SHP77 (cell line): ENCODE data around the gene SSR2.
A peak's percentile ranks its signal among the peaks of the same experiment; 100 is the strongest.

ENCODE experiments used
- DNase-seq, 2 experiments: peaks; one replicate each; lab custom pipeline; 2025; lab: John Stamatoyannopoulos, UW

The SSR2 gene

DNA sequence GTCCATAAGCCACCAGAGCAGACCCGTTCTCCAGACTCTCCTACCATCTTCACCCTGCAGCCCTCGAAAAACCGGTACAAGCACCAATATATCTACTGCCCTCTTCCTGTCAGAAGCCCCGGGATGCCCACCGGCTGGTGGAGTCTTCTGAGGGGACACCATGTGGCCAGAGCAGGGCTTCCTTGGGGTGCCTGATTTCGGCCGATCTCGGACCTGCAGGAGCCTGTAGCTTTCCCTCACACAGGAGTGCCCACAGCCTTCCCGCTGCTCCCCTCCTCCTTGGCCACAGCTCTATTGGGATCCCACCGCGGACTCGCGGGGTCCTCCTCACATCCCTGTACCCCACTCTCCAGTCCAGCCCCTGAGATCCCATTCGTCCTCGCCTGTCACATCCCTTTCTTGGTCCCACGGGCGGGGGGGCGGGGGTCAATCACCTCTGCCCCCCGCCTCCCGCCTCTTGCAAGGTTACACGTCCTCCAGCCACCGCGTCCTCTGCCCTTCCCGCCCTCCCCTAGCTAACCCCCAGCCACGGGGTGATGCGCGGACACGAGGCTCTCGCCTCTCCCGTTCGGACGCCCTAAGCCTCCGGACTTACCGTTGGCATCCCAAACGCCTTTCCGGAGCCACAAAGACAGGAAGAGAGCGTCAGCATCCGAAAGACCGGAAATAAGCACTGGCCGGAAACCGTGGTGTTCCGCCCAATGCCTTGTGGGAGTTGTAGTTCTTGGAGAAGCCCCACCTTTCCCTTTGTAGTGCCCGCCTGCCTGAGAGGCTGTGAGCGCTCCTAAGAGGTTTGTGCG is at the start of gene SSR2:
Gene SSR2, minus strand, starts transcription at position 659 of the 800 bp plus-strand sequence. CDS start 784 bp downstream, outside the sequence.
- DNase-seq: peak; percentile 99

GRCh38 chr1:156070548-156070947 is 49.8 kb upstream of the SSR2 start:
- peak; percentile 69 to 78 for DNase-seq

DNA sequence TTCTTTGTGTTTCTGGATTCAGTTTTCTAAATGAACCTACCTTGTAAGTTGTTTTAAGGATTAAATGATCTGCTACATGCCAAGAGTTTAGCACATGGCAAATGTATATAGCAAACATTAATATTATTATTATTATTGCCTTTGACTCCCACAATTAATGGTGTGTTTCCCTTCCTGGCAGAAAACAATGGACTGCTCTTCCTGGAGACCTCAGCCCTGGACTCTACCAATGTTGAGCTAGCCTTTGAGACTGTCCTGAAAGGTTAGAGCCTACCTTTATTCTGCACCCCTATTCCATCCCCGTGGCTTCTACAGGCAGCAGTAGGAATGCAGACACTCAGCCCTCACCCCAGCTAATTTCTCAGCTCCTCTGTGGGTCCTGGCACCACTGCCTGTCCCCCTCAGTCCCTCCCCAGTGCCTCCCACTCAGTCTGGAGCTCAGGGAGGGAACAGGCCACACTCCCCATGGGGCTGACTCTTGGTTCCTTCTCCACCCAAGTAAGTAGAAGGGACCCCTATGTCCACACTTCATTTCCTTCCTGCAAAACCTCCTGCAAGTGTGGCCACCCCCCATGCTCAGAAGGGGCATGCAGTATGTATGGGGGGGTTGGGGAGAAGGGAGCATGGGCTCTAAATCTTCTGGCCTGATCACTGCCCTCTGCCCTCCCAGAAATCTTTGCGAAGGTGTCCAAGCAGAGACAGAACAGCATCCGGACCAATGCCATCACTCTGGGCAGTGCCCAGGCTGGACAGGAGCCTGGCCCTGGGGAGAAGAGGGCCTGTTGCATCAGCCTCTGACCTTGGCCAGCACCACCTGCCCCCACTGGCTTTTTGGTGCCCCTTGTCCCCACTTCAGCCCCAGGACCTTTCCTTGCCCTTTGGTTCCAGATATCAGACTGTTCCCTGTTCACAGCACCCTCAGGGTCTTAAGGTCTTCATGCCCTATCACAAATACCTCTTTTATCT is 49.0 kb upstream of the SSR2 start:
- no peak for DNase-seq

GRCh38 chr1:156067262-156067661 is 46.5 kb upstream of the SSR2 start:
- no peak for DNase-seq

DNA sequence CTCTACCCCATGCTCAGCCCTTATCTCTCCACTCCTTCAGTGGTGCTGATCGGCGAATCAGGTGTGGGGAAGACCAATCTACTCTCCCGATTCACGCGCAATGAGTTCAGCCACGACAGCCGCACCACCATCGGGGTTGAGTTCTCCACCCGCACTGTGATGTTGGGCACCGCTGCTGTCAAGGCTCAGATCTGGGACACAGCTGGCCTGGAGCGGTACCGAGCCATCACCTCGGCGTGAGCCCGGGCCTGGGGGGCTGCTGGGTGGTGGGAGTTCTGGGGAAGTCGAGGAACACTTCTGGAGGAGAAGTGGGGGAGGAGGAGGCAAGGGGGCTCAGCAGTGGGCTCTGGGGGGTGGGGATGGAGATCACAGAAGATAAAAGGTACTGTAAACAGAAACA is 45.1 kb upstream of the SSR2 start:
- DNase-seq: no peak

DNA sequence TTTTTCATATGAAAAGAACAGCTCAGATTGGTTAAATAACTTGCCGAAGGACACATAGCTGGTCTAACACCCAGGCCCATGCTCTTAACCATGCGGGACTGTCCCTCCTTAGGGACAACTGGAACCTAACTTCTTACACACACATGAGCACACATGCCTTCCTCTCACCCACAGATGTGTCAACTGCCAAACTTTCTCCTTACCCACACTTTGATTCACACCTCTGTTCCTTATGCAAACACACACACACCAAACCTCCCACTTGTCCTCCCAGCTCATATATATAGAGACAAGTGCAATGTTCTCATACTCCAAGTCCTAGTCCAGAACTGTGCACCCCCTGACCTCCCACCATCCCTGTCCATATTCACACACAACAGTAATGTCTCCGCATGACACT is 44.5 kb upstream of the SSR2 start:
- no peak for DNase-seq

GRCh38 chr1:156064615-156065014 is 43.9 kb upstream of the SSR2 start:
- DNase-seq: no peak

DNA sequence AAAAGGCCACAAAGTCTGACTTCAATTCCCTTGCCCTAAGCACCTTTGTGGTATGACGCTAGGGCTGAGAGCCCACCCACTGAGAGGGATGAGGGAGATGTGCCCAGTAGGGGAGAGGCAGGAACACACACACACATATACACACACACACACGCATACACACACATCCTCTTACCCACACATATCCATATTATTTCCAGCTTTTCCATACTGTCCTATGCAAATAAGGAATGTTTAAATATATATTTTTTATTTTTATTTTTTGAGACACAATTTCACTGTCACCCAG is 43.2 kb upstream of the SSR2 start:
- no peak for DNase-seq

DNA sequence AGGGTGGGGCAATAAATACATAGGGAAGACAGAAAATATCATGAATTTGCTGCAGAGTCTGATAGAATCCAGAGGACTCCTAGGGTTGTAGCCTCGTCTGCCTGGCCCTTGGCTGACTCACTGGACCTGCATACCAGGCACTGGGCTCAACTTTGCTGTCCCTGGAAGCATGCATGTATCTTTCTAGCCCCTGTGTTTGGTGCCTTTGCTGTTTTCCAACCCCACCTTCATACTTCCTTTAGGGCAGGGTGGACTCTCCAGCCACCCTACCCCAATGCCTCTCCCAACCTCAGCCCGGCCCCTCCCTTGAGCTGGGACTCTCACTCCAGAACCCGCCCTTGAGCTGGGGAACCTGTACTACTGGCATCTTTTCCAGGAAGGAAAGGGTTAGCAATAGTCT is 41.4 kb upstream of the SSR2 start:
- DNase-seq: no peak

DNA sequence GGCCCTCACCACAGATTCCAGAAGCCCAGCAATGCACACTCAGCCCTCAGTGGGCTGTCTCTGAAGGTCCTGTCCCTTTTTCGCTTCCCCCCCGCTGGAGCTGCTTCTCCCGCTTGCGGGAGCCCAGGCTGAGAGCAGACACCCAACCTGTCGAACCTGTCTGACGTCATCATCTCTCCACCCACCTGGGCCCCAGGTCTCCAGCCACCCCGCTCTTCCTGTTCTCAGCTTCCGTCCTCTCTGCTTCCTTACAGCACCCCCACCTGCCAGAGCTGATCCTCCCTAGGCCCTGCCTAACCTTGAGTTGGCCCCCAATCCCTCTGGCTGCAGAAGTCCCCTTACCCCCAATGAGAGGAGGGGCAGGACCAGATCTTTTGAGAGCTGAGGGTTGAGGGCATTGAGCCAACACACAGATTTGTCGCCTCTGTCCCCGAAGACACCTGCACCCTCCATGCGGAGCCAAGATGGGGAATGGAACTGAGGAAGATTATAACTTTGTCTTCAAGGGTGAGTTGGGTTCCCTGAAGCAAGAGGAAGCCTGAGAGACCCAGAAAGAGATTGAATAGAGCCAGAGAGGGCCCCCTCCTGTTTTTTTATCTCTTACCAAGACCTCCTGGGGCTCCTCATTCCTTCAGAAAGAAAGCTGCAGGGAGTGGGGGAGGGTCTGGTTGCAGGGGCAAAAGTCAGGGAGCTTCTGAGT is 40.3 kb upstream of the SSR2 start, which contains the start of gene RAB25:
Gene RAB25, plus strand, starts transcription at position 224 of the 700 bp plus-strand sequence. Its CDS starts 241 bp downstream, at position 465.
- DNase-seq: no peak

DNA sequence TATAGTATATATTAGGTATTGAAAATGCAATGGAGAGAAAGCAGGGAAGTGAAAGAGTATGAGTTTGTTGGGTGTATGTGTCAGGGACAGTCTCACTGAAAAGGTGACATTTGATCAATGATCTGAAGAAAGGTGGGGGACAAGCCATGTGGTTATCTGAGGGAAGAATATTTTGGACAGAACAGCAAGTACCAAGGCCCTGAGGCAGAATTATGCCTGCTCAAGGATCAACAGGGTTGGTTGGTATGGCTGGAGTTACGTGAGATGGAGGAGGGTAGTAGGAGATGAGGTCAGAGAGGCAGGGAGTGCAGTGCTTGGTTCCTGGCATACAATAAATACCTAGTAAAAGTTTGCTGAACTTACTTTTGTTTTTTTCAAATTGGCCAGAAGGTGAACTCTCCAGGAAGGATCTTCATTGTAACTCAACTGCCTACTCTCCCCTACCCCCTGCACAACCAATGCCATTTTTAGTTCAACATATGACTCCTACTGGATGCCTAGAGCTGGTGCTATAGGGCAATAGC is 35.6 kb upstream of the SSR2 start:
- no peak for DNase-seq

- DNase-seq: no peak
Measured at GRCh38 chr1:156055281-156056048, 34.7 kb upstream of the SSR2 start.

GRCh38 chr1:156054500-156055280 is 33.9 kb upstream of the SSR2 start, which contains the start of gene LAMTOR2:
Gene LAMTOR2, plus strand, starts transcription at chr1:156054782. Its CDS starts 108 bp downstream, at chr1:156054890.
- peak; percentile 100 for DNase-seq

DNA sequence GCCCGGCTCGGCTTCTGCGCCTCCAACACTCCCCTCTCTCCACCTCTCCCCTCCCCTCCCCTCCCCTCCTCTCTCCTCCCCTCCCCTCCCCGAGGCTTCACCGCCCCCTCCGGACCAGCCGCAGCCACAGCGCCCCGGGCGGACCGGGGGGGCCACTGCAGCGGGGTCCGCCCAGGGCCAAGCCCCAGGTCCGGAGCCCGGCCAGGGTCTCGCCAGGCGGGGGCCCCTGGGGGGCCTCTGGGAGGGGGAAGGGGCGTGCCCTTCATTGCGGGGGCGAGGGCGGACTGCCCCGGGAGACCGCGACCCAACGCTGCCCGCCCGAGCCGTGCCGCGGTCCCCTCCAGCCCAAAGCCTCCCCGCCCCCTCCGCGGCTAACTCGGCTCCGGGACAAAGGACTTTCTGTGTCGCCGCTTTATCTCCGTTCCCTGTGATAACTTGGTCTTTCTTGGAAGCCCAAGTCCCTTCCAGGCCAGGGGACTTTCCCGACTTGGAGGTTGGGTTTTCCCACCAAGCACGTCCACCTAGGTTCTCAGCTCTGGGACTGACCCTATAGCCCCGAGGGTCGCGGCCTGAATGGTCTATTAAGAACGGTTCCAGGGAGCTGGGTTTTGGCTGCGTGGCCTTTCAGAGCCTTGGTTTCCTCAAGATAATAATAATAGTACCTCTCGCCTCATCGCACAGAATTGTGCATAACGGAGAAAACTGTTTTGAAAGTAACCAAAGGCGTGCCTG is 33.2 kb upstream of the SSR2 start, which contains the start of gene UBQLN4:
Gene UBQLN4, minus strand, starts transcription at position 31 of the 732 bp plus-strand sequence. CDS start 97 bp downstream, outside the sequence.
- peak; percentile 91 to 93 for DNase-seq

GRCh38 chr1:156052862-156053767 is 32.4 kb upstream of the SSR2 start:
- DNase-seq: peak; percentile 80 to 86

DNA sequence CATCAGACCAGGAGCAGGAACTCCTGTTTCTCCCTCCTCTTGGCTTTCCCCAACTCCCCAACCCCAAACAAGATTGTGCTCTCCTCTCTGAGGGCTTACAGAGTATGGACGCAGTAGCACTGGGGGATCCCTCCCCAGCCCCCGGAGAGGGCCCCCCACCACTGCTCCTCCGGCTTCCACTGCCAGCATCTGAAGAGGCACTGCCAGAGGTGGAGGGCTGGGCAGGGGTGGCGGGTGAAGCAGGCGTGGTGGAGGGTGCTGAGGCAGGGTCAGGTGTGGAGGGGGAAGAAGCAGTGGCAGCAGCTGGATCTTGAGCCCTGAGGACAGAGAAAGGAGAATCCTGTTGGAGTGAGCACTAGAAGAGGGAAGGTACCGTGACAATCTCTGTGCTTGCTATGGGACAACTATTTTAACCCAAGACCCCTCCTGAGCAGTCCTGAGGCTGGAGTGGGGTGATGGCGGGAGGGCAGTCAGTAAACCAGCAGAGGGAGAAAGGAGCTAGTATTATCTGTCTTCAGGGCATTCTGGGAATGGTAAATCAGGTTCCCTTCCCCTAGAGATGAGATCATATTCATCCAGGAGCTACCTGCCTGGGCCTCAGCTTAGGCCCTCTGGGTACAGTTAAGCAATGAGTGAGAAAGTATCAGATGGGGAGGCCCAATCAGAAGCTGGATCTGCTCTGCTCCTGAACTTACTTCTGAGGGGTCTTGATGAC is 30.4 kb upstream of the SSR2 start:
- DNase-seq: no peak

DNA sequence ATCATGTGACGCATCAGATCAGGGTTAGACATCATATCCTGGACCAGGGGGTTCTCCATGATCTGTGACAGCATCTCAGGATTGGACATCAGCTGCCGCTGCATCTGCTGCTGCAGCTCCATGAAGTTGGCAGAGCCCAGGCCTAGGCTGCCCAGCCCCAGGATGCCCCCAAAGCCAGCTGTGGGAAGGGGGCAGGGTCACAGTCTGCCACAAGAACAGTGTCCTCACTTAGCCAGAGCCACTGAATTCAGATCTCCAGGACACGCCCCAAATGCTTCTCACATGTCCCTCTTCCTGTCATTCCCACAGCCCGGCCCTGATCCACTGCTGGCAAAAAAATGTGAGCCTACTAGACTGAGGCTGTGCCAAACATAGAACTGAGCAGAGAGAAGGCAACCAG is 29.6 kb upstream of the SSR2 start:
- no peak for DNase-seq
